GM19463 (cell line): Measurements from ENCODE around the gene DNAJB1.

Experiments
- ATAC-seq: cut with Tn5 transposase; IDR thresholded peaks from one replicate; pipeline ENCODE4 v1.9.1; 2021; ENCODE audit warnings: mild to moderate bottlenecking, moderate library complexity; ENCODE audit not compliant: unreplicated experiment

DNAJB1 gene

GRCh38 chr19:14496834-14497227 is 21.4 kb downstream of the DNAJB1 start:
- ATAC-seq: no peak

GRCh38 chr19:14496029-14496833 is 22.0 kb downstream of the DNAJB1 start, which contains the start of gene GIPC1:
Gene GIPC1, minus strand, starts transcription at chr19:14496127. Its CDS starts 13,151 bp downstream, at chr19:14482976.
- ATAC-seq: peak; percentile 65

- ATAC-seq: peak; percentile 12
Observed at GRCh38 chr19:14495672-14496028, 22.5 kb downstream of the DNAJB1 start.

- ATAC-seq: no peak
Observed at GRCh38 chr19:14494910-14495671, 23.1 kb downstream of the DNAJB1 start.

- ATAC-seq: no peak
Observed at GRCh38 chr19:14494411-14494810, 23.8 kb downstream of the DNAJB1 start.

- no peak for ATAC-seq
Observed at GRCh38 chr19:14492756-14493337, 25.4 kb downstream of the DNAJB1 start.

GRCh38 chr19:14487370-14488125 is 30.6 kb downstream of the DNAJB1 start:
- ATAC-seq: no peak

GRCh38 chr19:14482172-14482941 is 35.8 kb downstream of the DNAJB1 start:
- no peak for ATAC-seq

GRCh38 chr19:14480700-14481079 is 37.5 kb downstream of the DNAJB1 start:
- no peak for ATAC-seq

GRCh38 chr19:14479975-14480699 is 38.1 kb downstream of the DNAJB1 start:
- ATAC-seq: no peak

- ATAC-seq: no peak
Observed at GRCh38 chr19:14479309-14479974, 38.8 kb downstream of the DNAJB1 start.

GRCh38 chr19:14478113-14478545 is 40.1 kb downstream of the DNAJB1 start:
- ATAC-seq: no peak

GRCh38 chr19:14477418-14478112 is 40.6 kb downstream of the DNAJB1 start:
- no peak for ATAC-seq

- ATAC-seq: no peak
Observed at GRCh38 chr19:14476673-14477401, 41.4 kb downstream of the DNAJB1 start.

GRCh38 chr19:14476327-14476672 is 41.9 kb downstream of the DNAJB1 start:
- ATAC-seq: no peak

GRCh38 chr19:14475251-14476073 is 42.7 kb downstream of the DNAJB1 start, which contains the start of gene PTGER1:
Gene PTGER1, minus strand, starts transcription at chr19:14475354. Its CDS starts 1,034 bp downstream, at chr19:14474320.
- ATAC-seq: no peak

- no peak for ATAC-seq
Observed at GRCh38 chr19:14474827-14475226, 43.4 kb downstream of the DNAJB1 start.
